GM12878 (cell line): ENCODE data around the gene USP25. TPM values are rescaled to one million over a fixed set of nuclear protein-coding genes. Genes with fewer than 3 reads are reported as not detected.

Experiments
- ATAC-seq: fragments of 200-7000 bp; cut with Tn5 transposase; 3 replicates; pipeline ENCODE4 v1.9.1; 2020; ENCODE audit warnings: mild to moderate bottlenecking, moderate library complexity
- BruUV-seq: library from RNA; stranded (reverse); fragments of 400-500 nt; replicated peaks from 2 replicates; lab custom pipeline; 2021; lab: Mats Ljungman, UMichigan
- CTCF ChIA-PET: fragments of 300-600 bp; sonication (Branson Sonifier 250); formaldehyde crosslinking; extraction: SDS; loops from one replicate; lab custom pipeline; 2021; ENCODE audit warnings: inconsistent platforms; lab: Yijun Ruan, JAX
- POLR2A ChIA-PET: fragments of 350-600 bp; formaldehyde crosslinking; extraction: SDS; loops from one replicate; lab custom pipeline; 2021; ENCODE audit warnings: inconsistent platforms; lab: Charles Lee
- RAD21 ChIA-PET: fragments of 300-600 bp; sonication (Branson Sonifier 250); formaldehyde crosslinking; loops from one replicate; lab custom pipeline; 2023; ENCODE audit warnings: antibody characterized with exemption; ENCODE audit not compliant: unreplicated experiment; lab: Charles Lee
- SMC1A ChIA-PET: fragments of 300-600 bp; sonication (Branson Sonifier 250); formaldehyde crosslinking; loops from one replicate; lab custom pipeline; 2023; ENCODE audit not compliant: unreplicated experiment, uncharacterized antibody; lab: Charles Lee
- DNase-seq: peaks from one replicate; pipeline ENCODE4 v3.0.0-alpha.2; 2011; ENCODE audit warnings: low read depth, low spot score
- FAIRE-seq: peaks from 3 replicates; lab custom pipeline; 2011; peaks lifted over from hg19 to GRCh38; lab: Jason Lieb, UNC
- H2AFZ ChIP-seq: 2 replicates; pipeline ENCODE4 v1.6.0; 2011; ENCODE audit warnings: low read depth, low read length, control low read depth; ENCODE audit not compliant: control insufficient read depth
- H3K27ac ChIP-seq: 2 replicates; pipeline ENCODE4 v1.5.1; 2011; ENCODE audit warnings: control low read depth; ENCODE audit not compliant: control insufficient read depth, insufficient read depth
- H3K27me3 ChIP-seq, 2 experiments: replicated peaks in 1 of 2; 2 replicates each; pipeline versions ENCODE4 v1.6.0 to v1.6.1; 2011; ENCODE audit warnings: low read length in 1 of 2; ENCODE audit not compliant: control insufficient read depth in 2 of 2, insufficient read depth in 2 of 2
- H3K36me3 ChIP-seq, 2 experiments: 2 replicates each; pipeline ENCODE4 v1.5.1; 2011; ENCODE audit warnings: low read length in 1 of 2; ENCODE audit not compliant: control insufficient read depth in 2 of 2, insufficient read depth in 2 of 2
- H3K4me1 ChIP-seq: 2 replicates; pipeline ENCODE4 v1.6.1; 2011; ENCODE audit warnings: mild to moderate bottlenecking, low read length, moderate library complexity, mixed read lengths; ENCODE audit not compliant: control insufficient read depth, insufficient read depth
- H3K4me2 ChIP-seq: 2 replicates; pipeline ENCODE4 v1.6.0; 2011; ENCODE audit warnings: control low read depth; ENCODE audit not compliant: control insufficient read depth, insufficient read depth
- H3K4me3 ChIP-seq: fragments of 200-600 bp; sonication (generic); 2 replicates; pipeline ENCODE4 v1.5.1; 2016
- H3K79me2 ChIP-seq: 2 replicates; pipeline ENCODE4 v1.6.0; 2011; ENCODE audit warnings: low read length; ENCODE audit not compliant: control insufficient read depth, insufficient read depth
- H3K9ac ChIP-seq: 2 replicates; pipeline ENCODE4 v1.8.0; 2011; ENCODE audit warnings: low read length, control low read depth, mixed read lengths; ENCODE audit not compliant: control insufficient read depth, insufficient read depth
- H3K9me3 ChIP-seq: replicated peaks from 3 replicates; pipeline ENCODE4 v1.5.1; 2011; ENCODE audit warnings: mild to moderate bottlenecking, low read length; ENCODE audit not compliant: control insufficient read depth, insufficient read depth
- H4K20me1 ChIP-seq: 2 replicates; pipeline ENCODE4 v1.6.0; 2011; ENCODE audit not compliant: control insufficient read depth, insufficient read depth
- IKZF2 ChIP-seq, 2 experiments: fragments of 450-650 bp; IDR thresholded peaks; 2 replicates each; pipeline ENCODE4 v1.6.1; 2017; ENCODE audit warnings: mild to moderate bottlenecking in 2 of 2, moderate library complexity in 2 of 2
- MXI1 ChIP-seq: fragments of 150-350 bp; IDR thresholded peaks from 2 replicates; pipeline ENCODE4 v1.6.1; 2011; ENCODE audit warnings: low read depth, mild to moderate bottlenecking, inconsistent platforms, low read length, improper control_type of control experiment
- MYB ChIP-seq: fragments of 150-350 bp; IDR thresholded peaks from 2 replicates; pipeline ENCODE4 v1.6.1; 2014; ENCODE audit warnings: mild to moderate bottlenecking, low read depth, low read length, borderline replicate concordance
- MYC ChIP-seq: IDR thresholded peaks from 2 replicates; pipeline ENCODE4 v1.6.1; 2011; ENCODE audit warnings: mild to moderate bottlenecking, low read length, moderate library complexity, inconsistent platforms; ENCODE audit not compliant: insufficient read depth, insufficient replicate concordance, insufficient read length, severe bottlenecking
- NR2C2 ChIP-seq: IDR thresholded peaks from 2 replicates; pipeline ENCODE4 v1.6.1; 2011; ENCODE audit warnings: borderline replicate concordance, low read depth; ENCODE audit not compliant: control insufficient read depth, insufficient read length
- PAX8 ChIP-seq: fragments of 450-650 bp; IDR thresholded peaks from 2 replicates; pipeline ENCODE4 v1.6.1; 2017; ENCODE audit warnings: mild to moderate bottlenecking, moderate library complexity
- RCOR1 ChIP-seq: conservative IDR thresholded peaks from 2 replicates; pipeline ENCODE4 v1.6.1; 2012; ENCODE audit warnings: low read depth, low read length, improper control_type of control experiment
- SUPT20H ChIP-seq: IDR thresholded peaks from 2 replicates; pipeline ENCODE4 v1.6.1; 2011; ENCODE audit warnings: low read depth, mild to moderate bottlenecking, low read length, moderate library complexity, borderline replicate concordance; ENCODE audit not compliant: control insufficient read depth
- TARDBP ChIP-seq: IDR thresholded peaks from 2 replicates; pipeline ENCODE4 v1.6.1; 2016; ENCODE audit warnings: borderline replicate concordance
- TCF3 ChIP-seq: IDR thresholded peaks from 2 replicates; pipeline ENCODE4 v1.6.1; 2012; ENCODE audit warnings: low read depth, mild to moderate bottlenecking, low read length, borderline replicate concordance; ENCODE audit not compliant: insufficient read depth
- ZBED1 ChIP-seq: IDR thresholded peaks from 2 replicates; pipeline ENCODE4 v1.6.1; 2016; ENCODE audit warnings: borderline replicate concordance
- ZBTB11 ChIP-seq: fragments of 450-650 bp; formaldehyde crosslinking; IDR thresholded peaks from 2 replicates; pipeline ENCODE4 v1.5.0; 2022; ENCODE audit warnings: mild to moderate bottlenecking, missing genetic modification characterization
- ZNF274 ChIP-seq: IDR thresholded peaks from one replicate; pipeline ENCODE4 v1.8.0; 2011; ENCODE audit not compliant: insufficient read length, insufficient read depth
- WGBS: methylation state at CpG from one replicate; pipeline ENCODE4 v1.1.6; 2016; ENCODE audit warnings: low lambda C conversion rate; ENCODE audit not compliant: insufficient replicate concordance, insufficient coverage; ENCODE audit errors: missing lambda C conversion rate; 5-methylcytosine and 5-hydroxymethylcytosine counted together
- in situ Hi-C: fragments of 300-500 bp; cut with MboI; formaldehyde crosslinking; loops from 9 replicates; pipeline ENCODE4 v1.14.3; 2018; ENCODE audit warnings: mixed read lengths
- intact Hi-C: fragments of 100-400 bp; cut with micrococcal nuclease; formaldehyde crosslinking; loops from one replicate; pipeline ENCODE4 v1.14.2; 2022; ENCODE audit not compliant: unreplicated experiment
- polyA plus RNA-seq, 11 experiments: library from polyadenylated mRNA; depleted of rRNA in 4 of 11; unstranded in 6 of 11; stranded (reverse) in 5 of 11; fragments of >200 nt; fragmentation: Nextera tagmentation in 4 of 11; fragmentation: Illumina TruSeq in 1 of 11; extraction: Ambion mirVana in 4 of 11; extraction: Trizol in 1 of 11; gene quantifications; 1 replicate in 1 of 11; 2 replicates in 10 of 11; pipeline versions ENCODE4 v1.2.1 to v1.2.3, GENCODE V29; 2011 to 2016; ENCODE audit warnings: inconsistent platforms in 2 of 11, missing spikeins in 2 of 11, low read depth in 1 of 11
- total RNA-seq, 4 experiments: library from RNA; depleted of rRNA in 3 of 4; stranded (reverse); fragments of >200 nt in 3 of 4; fragmentation: Illumina TruSeq in 1 of 4; extraction: Trizol in 1 of 4; gene quantifications; 2 replicates each; pipeline versions ENCODE4 v1.2.1 to v1.2.3, GENCODE V29; 2013 to 2021
- TF ChIP-seq, protein P1 (sequence below): fragments of 450-650 bp; IDR thresholded peaks from 2 replicates; pipeline ENCODE4 v1.6.1; 2017; ENCODE audit warnings: mild to moderate bottlenecking, moderate library complexity
- TF ChIP-seq, protein P2 (sequence below): fragments of 150-350 bp; IDR thresholded peaks from 2 replicates; pipeline ENCODE4 v1.6.1; 2014; ENCODE audit warnings: mild to moderate bottlenecking, low read depth, low read length

Gene USP25
- total and polyA plus RNA-seq, 10 of the 15 experiments (the other 5 are each of a cell fraction or from before 2014, with no cell fraction given): 1.5 to 31.3 (median 23.4) TPM

GRCh38 chr21:15852146-15852545, 122.4 kb downstream of the USP25 start:
- 82% methylated on average over 3 of the region's 3 CpGs for WGBS
- SMC1A ChIA-PET: no interaction called here
- H3K36me3 ChIP-seq: peaks cover 0 to 4% of the 10 kb centered on the region in 2 experiments; a peak in 1 of 4 replicates
- H3K4me1 ChIP-seq: no peaks in the 10 kb centered on the region
- no peak for ATAC-seq
- intact Hi-C loops: no loop called here
- H3K27me3 ChIP-seq: no peaks in the 10 kb centered on the region
- in situ Hi-C loops: no loop called here
- CTCF ChIA-PET: no interaction called here
- H3K4me3 ChIP-seq: no peak overlapping the region
- no peak overlapping the region for H3K4me2 ChIP-seq
- RAD21 ChIA-PET: no interaction called here
- no peak for DNase-seq
- POLR2A ChIA-PET: no interaction called here
- no peak overlapping the region for H3K27ac ChIP-seq
- H4K20me1 ChIP-seq: no peaks in the 10 kb centered on the region
- BruUV-seq: no TSS peak
- no peak for TF ChIP-seq IKZF2 (IDR thresholded peaks at IDR 0.05)
- no peak for TF ChIP-seq MYB
- no peak for TF ChIP-seq PAX8
- no peak for TF ChIP-seq TARDBP
- no peak for TF ChIP-seq ZBTB11 (CRISPR knock-in tag)
- no peak for TF ChIP-seq ZNF274
- TF ChIP-seq TCF3: no peak
- no peak for TF ChIP-seq NR2C2
- TF ChIP-seq, protein P1, sequence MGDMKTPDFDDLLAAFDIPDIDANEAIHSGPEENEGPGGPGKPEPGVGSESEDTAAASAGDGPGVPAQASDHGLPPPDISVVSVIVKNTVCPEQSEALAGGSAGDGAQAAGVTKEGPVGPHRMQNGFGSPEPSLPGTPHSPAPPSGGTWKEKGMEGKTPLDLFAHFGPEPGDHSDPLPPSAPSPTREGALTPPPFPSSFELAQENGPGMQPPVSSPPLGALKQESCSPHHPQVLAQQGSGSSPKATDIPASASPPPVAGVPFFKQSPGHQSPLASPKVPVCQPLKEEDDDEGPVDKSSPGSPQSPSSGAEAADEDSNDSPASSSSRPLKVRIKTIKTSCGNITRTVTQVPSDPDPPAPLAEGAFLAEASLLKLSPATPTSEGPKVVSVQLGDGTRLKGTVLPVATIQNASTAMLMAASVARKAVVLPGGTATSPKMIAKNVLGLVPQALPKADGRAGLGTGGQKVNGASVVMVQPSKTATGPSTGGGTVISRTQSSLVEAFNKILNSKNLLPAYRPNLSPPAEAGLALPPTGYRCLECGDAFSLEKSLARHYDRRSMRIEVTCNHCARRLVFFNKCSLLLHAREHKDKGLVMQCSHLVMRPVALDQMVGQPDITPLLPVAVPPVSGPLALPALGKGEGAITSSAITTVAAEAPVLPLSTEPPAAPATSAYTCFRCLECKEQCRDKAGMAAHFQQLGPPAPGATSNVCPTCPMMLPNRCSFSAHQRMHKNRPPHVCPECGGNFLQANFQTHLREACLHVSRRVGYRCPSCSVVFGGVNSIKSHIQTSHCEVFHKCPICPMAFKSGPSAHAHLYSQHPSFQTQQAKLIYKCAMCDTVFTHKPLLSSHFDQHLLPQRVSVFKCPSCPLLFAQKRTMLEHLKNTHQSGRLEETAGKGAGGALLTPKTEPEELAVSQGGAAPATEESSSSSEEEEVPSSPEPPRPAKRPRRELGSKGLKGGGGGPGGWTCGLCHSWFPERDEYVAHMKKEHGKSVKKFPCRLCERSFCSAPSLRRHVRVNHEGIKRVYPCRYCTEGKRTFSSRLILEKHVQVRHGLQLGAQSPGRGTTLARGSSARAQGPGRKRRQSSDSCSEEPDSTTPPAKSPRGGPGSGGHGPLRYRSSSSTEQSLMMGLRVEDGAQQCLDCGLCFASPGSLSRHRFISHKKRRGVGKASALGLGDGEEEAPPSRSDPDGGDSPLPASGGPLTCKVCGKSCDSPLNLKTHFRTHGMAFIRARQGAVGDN: no peak
- no peak for TF ChIP-seq RCOR1
- TF ChIP-seq, protein P2, sequence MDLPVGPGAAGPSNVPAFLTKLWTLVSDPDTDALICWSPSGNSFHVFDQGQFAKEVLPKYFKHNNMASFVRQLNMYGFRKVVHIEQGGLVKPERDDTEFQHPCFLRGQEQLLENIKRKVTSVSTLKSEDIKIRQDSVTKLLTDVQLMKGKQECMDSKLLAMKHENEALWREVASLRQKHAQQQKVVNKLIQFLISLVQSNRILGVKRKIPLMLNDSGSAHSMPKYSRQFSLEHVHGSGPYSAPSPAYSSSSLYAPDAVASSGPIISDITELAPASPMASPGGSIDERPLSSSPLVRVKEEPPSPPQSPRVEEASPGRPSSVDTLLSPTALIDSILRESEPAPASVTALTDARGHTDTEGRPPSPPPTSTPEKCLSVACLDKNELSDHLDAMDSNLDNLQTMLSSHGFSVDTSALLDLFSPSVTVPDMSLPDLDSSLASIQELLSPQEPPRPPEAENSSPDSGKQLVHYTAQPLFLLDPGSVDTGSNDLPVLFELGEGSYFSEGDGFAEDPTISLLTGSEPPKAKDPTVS: no peak
- TF ChIP-seq MYC: no peak
- TF ChIP-seq SUPT20H: no peak
- no peak for TF ChIP-seq ZBED1
- no peak for TF ChIP-seq MXI1
- TF ChIP-seq, all 136 proteins: peak for 0
- no peaks in the 10 kb centered on the region for H3K9me3 ChIP-seq
- H3K79me2 ChIP-seq: no peaks in the 10 kb centered on the region
- no peak overlapping the region for H2AFZ ChIP-seq
- H3K9ac ChIP-seq: no peak overlapping the region
- FAIRE-seq: no peak
